DND-41 (cell line): ENCODE results near the gene PRMT3.

Experiments
- ATAC-seq: fragments of 200-7000 bp; cut with Tn5 transposase; 3 replicates; pipeline ENCODE4 v1.9.1; 2021; ENCODE audit warnings: low read depth; ENCODE audit not compliant: insufficient read depth
- DNase-seq: peaks from one replicate; pipeline ENCODE4 v3.0.0-alpha.2; 2020
- H2AFZ ChIP-seq: 2 replicates; pipeline ENCODE4 v1.6.0; 2012; ENCODE audit warnings: low read depth, low read length
- H3K27ac ChIP-seq: 2 replicates; pipeline ENCODE4 v1.5.1; 2012; ENCODE audit warnings: low read length, inconsistent platforms
- H3K27me3 ChIP-seq: fragments of 200-600 bp; sonication (generic); 2 replicates; pipeline ENCODE4 v1.6.0; 2012; ENCODE audit warnings: low read length, mild to moderate bottlenecking, inconsistent platforms; ENCODE audit not compliant: insufficient read depth, poor library complexity
- H3K36me3 ChIP-seq: 2 replicates; pipeline ENCODE4 v1.5.1; 2012; ENCODE audit warnings: low read length, inconsistent platforms; ENCODE audit not compliant: insufficient read depth
- H3K4me1 ChIP-seq: 2 replicates; pipeline ENCODE4 v1.5.1; 2012; ENCODE audit warnings: mild to moderate bottlenecking, low read length; ENCODE audit not compliant: insufficient read depth
- H3K4me2 ChIP-seq: 2 replicates; pipeline ENCODE4 v1.6.0; 2012; ENCODE audit warnings: mild to moderate bottlenecking, moderate library complexity, low read length, inconsistent platforms; ENCODE audit not compliant: insufficient read depth
- H3K4me3 ChIP-seq, 2 experiments: fragments of 200-600 bp in 1 of 2; shearing (Covaris generic) in 1 of 2; 2 replicates each; pipeline ENCODE4 v1.5.1; 2012 to 2016; ENCODE audit warnings: inconsistent platforms in 2 of 2, low read length in 2 of 2, mild to moderate bottlenecking in 2 of 2, low read depth in 1 of 2, moderate library complexity in 1 of 2
- H3K79me2 ChIP-seq: 2 replicates; pipeline ENCODE4 v1.6.0; 2012; ENCODE audit warnings: low read length, inconsistent platforms; ENCODE audit not compliant: insufficient read depth
- H3K9ac ChIP-seq: 2 replicates; pipeline ENCODE4 v1.6.0; 2012; ENCODE audit warnings: low read depth, mild to moderate bottlenecking, inconsistent platforms, low read length, moderate library complexity
- H3K9me3 ChIP-seq: 2 replicates; pipeline ENCODE4 v1.5.1; 2012; ENCODE audit warnings: low read length, moderate library complexity, mild to moderate bottlenecking, inconsistent platforms; ENCODE audit not compliant: insufficient read depth, severe bottlenecking
- H4K20me1 ChIP-seq: 2 replicates; pipeline ENCODE4 v1.6.0; 2012; ENCODE audit warnings: low read length; ENCODE audit not compliant: insufficient read depth
- CTCF ChIP-seq: IDR thresholded peaks from 2 replicates; pipeline ENCODE4 v1.5.1; 2012; ENCODE audit warnings: borderline replicate concordance, low read length, moderate library complexity, mild to moderate bottlenecking; ENCODE audit not compliant: poor library complexity, severe bottlenecking; ENCODE audit errors: extremely low read depth
- EZH2 ChIP-seq: IDR thresholded peaks from 3 replicates; pipeline ENCODE4 v1.6.1; 2012; ENCODE audit warnings: borderline replicate concordance, low read depth, mild to moderate bottlenecking, moderate library complexity, low read length, inconsistent platforms; ENCODE audit not compliant: severe bottlenecking

Gene PRMT3

GRCh38 chr11:20501252-20501651 lies 113.7 kb downstream of the PRMT3 start:
- Histone ChIP-seq H2AFZ (no peak overlapping the region), H3K4me1 (no peaks in the 10 kb centered on the region), H3K4me2 (no peak overlapping the region), H4K20me1 (no peaks in the 10 kb centered on the region), H3K27ac (no peak overlapping the region), H3K9ac (no peak overlapping the region), H3K9me3 (no peaks in the 10 kb centered on the region), H3K36me3 (peaks cover 14% of the 10 kb centered on the region; the same call in 1 of the 2 replicates), H3K27me3 (no peaks in the 10 kb centered on the region), H3K79me2 (no peaks in the 10 kb centered on the region), H3K4me3 (no peak overlapping the region)
- ATAC-seq: no peak
- no peak for TF ChIP-seq EZH2
- no peak for TF ChIP-seq CTCF
- DNase-seq: no peak

GRCh38 chr11:20501971-20502370 lies 114.5 kb downstream of the PRMT3 start:
- H3K4me3 ChIP-seq: no peak overlapping the region
- no peak overlapping the region for H2AFZ ChIP-seq
- TF ChIP-seq EZH2 (no peak), CTCF (no peak)
- no peaks in the 10 kb centered on the region for H3K9me3 ChIP-seq
- no peak overlapping the region for H3K4me2 ChIP-seq
- no peaks in the 10 kb centered on the region for H3K4me1 ChIP-seq
- ATAC-seq (no peak), DNase-seq (no peak)
- peaks cover 10% of the 10 kb centered on the region; the same call in 1 of the 2 replicates for H3K36me3 ChIP-seq
- no peaks in the 10 kb centered on the region for H3K27me3 ChIP-seq
- no peaks in the 10 kb centered on the region for H3K79me2 ChIP-seq
- no peak overlapping the region for H3K9ac ChIP-seq
- H3K27ac ChIP-seq: no peak overlapping the region
- H4K20me1 ChIP-seq: no peaks in the 10 kb centered on the region

GRCh38 chr11:20511982-20512381 lies 124.5 kb downstream of the PRMT3 start:
- ATAC-seq: no peak
- Histone ChIP-seq H3K27me3 (no peaks in the 10 kb centered on the region), H3K4me1 (no peaks in the 10 kb centered on the region), H3K27ac (no peak overlapping the region), H3K9me3 (no peaks in the 10 kb centered on the region), H2AFZ (no peak overlapping the region), H3K4me2 (no peak overlapping the region), H4K20me1 (no peaks in the 10 kb centered on the region), H3K4me3 (no peak overlapping the region), H3K79me2 (no peaks in the 10 kb centered on the region), H3K9ac (no peak overlapping the region), H3K36me3 (peaks cover 14% of the 10 kb centered on the region; the same call in 1 of the 2 replicates)
- DNase-seq: no peak
- TF ChIP-seq CTCF (no peak), EZH2 (no peak)

GRCh38 chr11:20512869-20513268 lies 125.4 kb downstream of the PRMT3 start:
- H3K79me2 ChIP-seq: no peaks in the 10 kb centered on the region
- H3K27ac ChIP-seq: no peak overlapping the region
- no peak overlapping the region for H2AFZ ChIP-seq
- no peaks in the 10 kb centered on the region for H4K20me1 ChIP-seq
- DNase-seq (no peak), ATAC-seq (no peak)
- H3K4me1 ChIP-seq: no peaks in the 10 kb centered on the region
- H3K36me3 ChIP-seq: peaks cover 8% of the 10 kb centered on the region; the same call in 1 of the 2 replicates
- no peaks in the 10 kb centered on the region for H3K9me3 ChIP-seq
- H3K4me2 ChIP-seq: no peak overlapping the region
- H3K4me3 ChIP-seq: no peak overlapping the region
- no peaks in the 10 kb centered on the region for H3K27me3 ChIP-seq
- no peak overlapping the region for H3K9ac ChIP-seq
- TF ChIP-seq EZH2: no peak
- no peak for TF ChIP-seq CTCF
